ENCODE measurements around the gene NPHS1. TPM values are rescaled to one million over a fixed set of nuclear protein-coding genes. Genes with fewer than 3 reads are reported as not detected.
A peak's percentile ranks its signal among the peaks of the same experiment; 100 is the strongest.

Gene NPHS1
- total and polyA plus RNA-seq, 2 donors (not counting 1 experiment from before 2014, with no cell fraction given), result not detected

GRCh38 chr19:35898499-35898809 lies 46.1 kb upstream of the NPHS1 start:
- DNase-seq (ENCODE audit: low read depth in 2 of 2), result no peak
- H3K27me3 ChIP-seq (ENCODE audit: control insufficient read depth, insufficient read depth, low read length), result no peaks in the 10 kb centered on the region
- no peaks in the 10 kb centered on the region for H4K20me1 ChIP-seq (ENCODE audit: control insufficient read depth, extremely low read depth, insufficient read depth, low read length)
- peak overlapping the region; percentile 36 for H3K27ac ChIP-seq (ENCODE audit: insufficient read depth, low read length)
- TF ChIP-seq CTCF (conservative IDR thresholded peaks at IDR 0.05 in 1 of 2, IDR thresholded peaks at IDR 0.05 in 1 of 2; ENCODE audit: low read depth in 1 of 2, low read length in 2 of 2), result no peak
- no peak for TF ChIP-seq EZH2 (IDR thresholded peaks at IDR 0.05; ENCODE audit: low read length, missing control alignments)
- peak overlapping the region; percentile 75 to 94 (median 80) for H3K4me3 ChIP-seq (replicated peaks in 1 of 4; ENCODE audit: control extremely low read depth in 1 of 4, insufficient read depth in 1 of 4, low read depth in 3 of 4, low read length in 4 of 4)
- H2AFZ ChIP-seq (ENCODE audit: low read length), result peak overlapping the region; percentile 54
- H3K9ac ChIP-seq (ENCODE audit: insufficient read depth, low read length), result peak overlapping the region; percentile 71
- peak overlapping the region; percentile 86 for H3K4me2 ChIP-seq (ENCODE audit: extremely low read depth, insufficient read depth, low read length)
- H3K9me3 ChIP-seq (ENCODE audit: control insufficient read depth, insufficient read depth, low read depth, low read length), result no peaks in the 10 kb centered on the region
- peaks cover 12% of the 10 kb centered on the region for H3K36me3 ChIP-seq (ENCODE audit: control insufficient read depth, insufficient read depth, low read length)
- peaks cover 12% of the 10 kb centered on the region for H3K4me1 ChIP-seq (ENCODE audit: control insufficient read depth, extremely low read depth, insufficient read depth, low read length)
- H3K79me2 ChIP-seq (ENCODE audit: control insufficient read depth, insufficient read depth, low read length), result peaks cover 4% of the 10 kb centered on the region

- Histone ChIP-seq H2AFZ (ENCODE audit: low read length) (no peak overlapping the region), H3K4me2 (ENCODE audit: extremely low read depth, insufficient read depth, low read length) (peak overlapping the region; percentile 86), H3K27ac (ENCODE audit: insufficient read depth, low read length) (peak overlapping the region; percentile 36), H3K27me3 (ENCODE audit: control insufficient read depth, insufficient read depth, low read length) (no peaks in the 10 kb centered on the region), H3K9me3 (ENCODE audit: control insufficient read depth, insufficient read depth, low read depth, low read length) (no peaks in the 10 kb centered on the region), H3K79me2 (ENCODE audit: control insufficient read depth, insufficient read depth, low read length) (peaks cover 4% of the 10 kb centered on the region), H3K36me3 (ENCODE audit: control insufficient read depth, insufficient read depth, low read length) (peaks cover 12% of the 10 kb centered on the region), H4K20me1 (ENCODE audit: control insufficient read depth, extremely low read depth, insufficient read depth, low read length) (no peaks in the 10 kb centered on the region), H3K4me3 (replicated peaks in 1 of 4; ENCODE audit: control extremely low read depth in 1 of 4, insufficient read depth in 1 of 4, low read depth in 3 of 4, low read length in 4 of 4) (peak overlapping the region; percentile 75 to 94 (median 80)), H3K4me1 (ENCODE audit: control insufficient read depth, extremely low read depth, insufficient read depth, low read length) (peaks cover 8% of the 10 kb centered on the region), H3K9ac (ENCODE audit: insufficient read depth, low read length) (peak overlapping the region; percentile 71)
- TF ChIP-seq CTCF (conservative IDR thresholded peaks at IDR 0.05 in 1 of 2, IDR thresholded peaks at IDR 0.05 in 1 of 2; ENCODE audit: low read depth in 1 of 2, low read length in 2 of 2) (no peak), EZH2 (IDR thresholded peaks at IDR 0.05; ENCODE audit: low read length, missing control alignments) (no peak)
- DNase-seq (ENCODE audit: low read depth in 2 of 2), result no peak
Observed at GRCh38 chr19:35897706-35898451, 45.6 kb upstream of the NPHS1 start.

- H3K79me2 ChIP-seq (ENCODE audit: control insufficient read depth, insufficient read depth, low read length), result peaks cover 4% of the 10 kb centered on the region
- no peaks in the 10 kb centered on the region for H3K27me3 ChIP-seq (ENCODE audit: control insufficient read depth, insufficient read depth, low read length)
- no peak overlapping the region for H2AFZ ChIP-seq (ENCODE audit: low read length)
- no peak for TF ChIP-seq EZH2 (IDR thresholded peaks at IDR 0.05; ENCODE audit: low read length, missing control alignments)
- TF ChIP-seq CTCF (conservative IDR thresholded peaks at IDR 0.05 in 1 of 2, IDR thresholded peaks at IDR 0.05 in 1 of 2; ENCODE audit: low read depth in 1 of 2, low read length in 2 of 2), result no peak
- no peak overlapping the region for H3K4me3 ChIP-seq (replicated peaks in 1 of 4; ENCODE audit: control extremely low read depth in 1 of 4, insufficient read depth in 1 of 4, low read depth in 3 of 4, low read length in 4 of 4)
- H3K9ac ChIP-seq (ENCODE audit: insufficient read depth, low read length), result no peak overlapping the region
- H3K4me2 ChIP-seq (ENCODE audit: extremely low read depth, insufficient read depth, low read length), result no peak overlapping the region
- peaks cover under 1% of the 10 kb centered on the region for H3K4me1 ChIP-seq (ENCODE audit: control insufficient read depth, extremely low read depth, insufficient read depth, low read length)
- DNase-seq (ENCODE audit: low read depth in 2 of 2), result no peak
- no peaks in the 10 kb centered on the region for H3K9me3 ChIP-seq (ENCODE audit: control insufficient read depth, insufficient read depth, low read depth, low read length)
- no peaks in the 10 kb centered on the region for H4K20me1 ChIP-seq (ENCODE audit: control insufficient read depth, extremely low read depth, insufficient read depth, low read length)
- H3K36me3 ChIP-seq (ENCODE audit: control insufficient read depth, insufficient read depth, low read length), result peaks cover 12% of the 10 kb centered on the region
- H3K27ac ChIP-seq (ENCODE audit: insufficient read depth, low read length), result no peak overlapping the region
Observed at GRCh38 chr19:35896643-35897040, 44.3 kb upstream of the NPHS1 start.
